ENCODE data around the gene DDX1.
A peak's percentile ranks its signal among the peaks of the same experiment; 100 is the strongest.

DDX1 gene

DNA sequence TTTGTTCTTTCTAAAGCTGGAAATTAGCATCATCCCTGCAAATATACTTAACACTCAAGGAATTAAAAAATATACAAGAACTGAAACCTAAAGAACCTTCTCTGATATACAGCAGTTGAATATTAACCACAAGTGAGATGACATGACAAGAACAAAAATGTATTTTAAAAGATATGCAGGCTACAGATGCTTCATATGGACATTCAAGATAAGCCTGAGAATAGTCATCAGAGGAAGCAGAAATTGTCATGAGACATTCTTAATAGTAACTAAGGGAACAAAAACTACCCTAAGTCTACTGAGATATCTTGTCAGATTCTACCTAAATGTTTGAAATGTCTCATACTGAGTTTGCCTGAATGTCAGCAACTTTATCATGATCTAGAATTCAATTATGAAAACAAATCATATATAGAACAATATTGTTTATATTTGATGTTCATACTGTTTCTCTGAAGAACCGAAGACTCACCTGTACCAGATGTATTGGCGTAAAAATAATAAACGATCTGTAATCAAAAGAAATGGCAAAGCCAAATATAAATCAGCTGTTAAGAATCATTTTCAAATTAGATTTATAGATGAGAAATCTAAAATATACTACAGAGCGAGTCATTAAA is 35.2 kb upstream of the DDX1 start (continued):
- TF ChIP-seq ZNF48 (tag by site-specific recombination; IDR thresholded peaks at IDR 0.05) = no peak

DNA sequence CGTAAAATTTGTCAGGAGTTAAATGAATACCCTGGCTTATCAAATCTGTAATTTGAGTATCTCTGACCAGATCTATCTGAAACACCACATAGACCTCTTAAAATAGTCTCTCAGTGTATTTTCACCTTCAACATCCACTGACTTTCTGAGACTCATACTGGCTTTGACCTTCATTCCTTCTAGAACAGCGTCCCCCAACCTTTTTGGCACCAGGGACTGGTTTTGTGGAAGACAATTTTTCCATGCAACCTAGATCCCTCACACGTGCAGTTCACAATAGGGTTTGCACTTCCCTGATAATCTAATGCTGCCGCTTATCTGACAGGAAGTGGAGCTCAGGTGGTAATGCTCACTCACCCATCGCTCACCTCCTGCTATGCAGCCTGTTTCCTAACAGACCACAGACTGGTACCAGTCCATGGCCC is 33.8 kb upstream of the DDX1 start:
- Histone ChIP-seq H3K9me3 (ENCODE audit: control insufficient read depth, insufficient read depth, low read depth, low read length) (no peaks in the 10 kb centered on the region), H3K4me3 (ENCODE audit: low read depth, low read length) (no peak overlapping the region), H3K36me3 (ENCODE audit: control insufficient read depth in 2 of 2, insufficient read depth in 1 of 2, low read length in 2 of 2) (peaks cover 0 to 2% of the 10 kb centered on the region in 2 experiments; a peak in 1 of 3 replicates), H3K4me1 (ENCODE audit: control insufficient read depth, insufficient read depth, low read length) (no peaks in the 10 kb centered on the region), H3K27ac (ENCODE audit: extremely low read depth, low read depth, low read length) (no peak overlapping the region)
- POLR2A ChIA-PET = no interaction called here
- CTCF ChIA-PET = interaction anchor here (2.1 kb wide), 1 partner anchor 11 kb away, joined by 17 read pairs; no protein-coding TSS in a partner anchor
- no peak for TF ChIP-seq ZNF350 (tag by site-specific recombination; IDR thresholded peaks at IDR 0.05)
- TF ChIP-seq ZNF211 (tag by site-specific recombination; IDR thresholded peaks at IDR 0.05; ENCODE audit: low read depth) = no peak
- no peak for TF ChIP-seq ZNF514 (tag by site-specific recombination; IDR thresholded peaks at IDR 0.05)
- no peak for TF ChIP-seq ZNF324 (tag by site-specific recombination; IDR thresholded peaks at IDR 0.05)
- TF ChIP-seq SCRT2 (tag by site-specific recombination; IDR thresholded peaks at IDR 0.05) = no peak
- TF ChIP-seq SETDB1 (IDR thresholded peaks at IDR 0.05; ENCODE audit: insufficient read length, low read length) = no peak

DNA sequence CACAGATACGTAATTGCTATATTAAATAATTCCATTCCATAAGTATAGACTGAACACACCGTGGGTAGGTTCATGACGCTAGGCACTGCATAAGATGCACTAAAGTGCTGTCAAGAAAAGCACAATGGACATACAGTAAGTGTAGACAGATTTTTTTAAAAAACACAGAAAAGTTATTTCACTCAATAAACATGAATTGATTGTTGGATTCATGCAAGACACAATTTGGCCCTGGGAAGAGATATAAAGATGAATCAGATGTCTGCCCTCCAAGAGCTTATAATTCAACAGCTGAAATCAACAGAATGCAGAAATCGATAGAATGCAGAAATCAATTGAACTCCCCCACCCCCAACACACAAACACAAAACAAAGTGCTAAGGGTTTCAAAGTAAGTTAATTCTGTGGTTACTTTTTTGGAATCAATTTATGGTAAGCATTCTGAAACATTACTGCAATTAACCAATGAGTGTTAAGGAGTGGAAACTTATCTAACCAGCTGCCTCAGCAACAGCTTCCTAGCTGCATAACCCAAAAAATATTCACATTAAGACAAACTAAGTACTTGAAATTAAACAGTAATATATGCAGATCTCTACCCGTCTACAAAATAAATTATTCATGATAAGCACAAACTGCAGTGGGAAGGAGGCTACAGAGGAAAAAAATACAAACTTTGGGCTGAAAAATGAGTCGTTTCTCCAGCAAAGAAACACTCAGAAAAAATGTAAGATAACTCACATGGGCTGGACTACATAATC is 32.1 kb upstream of the DDX1 start:
- POLR2A ChIA-PET = no interaction called here

DNA sequence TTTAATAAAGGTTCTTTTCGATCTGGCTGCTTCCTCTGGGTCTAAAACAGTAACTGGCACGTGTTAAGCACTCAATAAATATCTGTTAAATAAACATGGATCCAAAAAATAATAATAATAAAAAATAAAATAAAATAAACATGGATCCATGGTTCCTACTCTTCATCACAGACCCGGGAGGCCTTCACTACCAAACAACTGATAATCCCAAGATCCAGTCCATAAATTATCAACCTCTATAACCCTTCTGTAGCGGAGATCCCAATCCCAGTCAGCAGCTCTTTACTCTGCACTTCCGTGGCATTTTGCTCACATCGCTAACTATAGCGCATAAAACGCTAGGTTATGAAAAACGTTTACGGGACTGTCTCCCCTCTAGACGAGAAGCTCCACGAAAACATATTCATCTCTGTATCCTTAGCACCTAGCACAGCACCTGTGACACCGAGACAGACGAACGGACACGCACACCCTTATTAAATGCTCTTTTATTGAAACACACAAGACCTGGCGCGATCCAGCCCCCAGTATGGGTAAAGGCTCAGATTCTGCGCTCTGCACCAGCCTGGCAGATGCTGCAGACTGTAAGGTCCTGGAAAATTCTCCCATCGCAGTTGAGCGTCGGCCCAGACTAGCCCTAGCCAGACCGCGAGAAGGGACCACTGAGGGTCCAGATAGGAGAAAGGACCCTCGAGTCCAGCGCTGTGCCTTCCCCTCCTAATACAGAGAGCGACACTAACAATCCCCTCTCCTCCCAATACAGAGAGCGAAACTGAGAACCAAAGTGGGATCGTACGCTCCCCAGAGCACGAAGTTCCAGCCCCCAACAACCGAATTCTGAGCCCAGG is 31.3 kb upstream of the DDX1 start:
- ChIA-PET POLR2A (no interaction called here), CTCF (interaction anchor here (0.6 to 1.5 kb wide), 3 partner anchors 11 to 640 kb away, joined by 3 to 4 read pairs (median 4); no protein-coding TSS in a partner anchor)
- Histone ChIP-seq H3K4me1 (ENCODE audit: control insufficient read depth, insufficient read depth, low read length) (no peaks in the 10 kb centered on the region), H3K9me3 (ENCODE audit: control insufficient read depth, insufficient read depth, low read depth, low read length) (no peaks in the 10 kb centered on the region), H3K27ac (ENCODE audit: extremely low read depth, low read depth, low read length) (peak overlapping the region; percentile 58; the same call in 1 of the 2 replicates), H3K4me3 (ENCODE audit: low read depth, low read length) (peak overlapping the region; percentile 99), H3K36me3 (ENCODE audit: control insufficient read depth in 2 of 2, insufficient read depth in 1 of 2, low read length in 2 of 2) (no peaks in the 10 kb centered on the region)
- TF ChIP-seq ZNF366 (tag by site-specific recombination; conservative IDR thresholded peaks at IDR 0.05) (no peak), ZNF600 (tag by site-specific recombination; IDR thresholded peaks at IDR 0.05) (peak; percentile 77), ZBTB17 (tag by site-specific recombination; IDR thresholded peaks at IDR 0.05) (peak; percentile 95), ZNF335 (tag by site-specific recombination; conservative IDR thresholded peaks at IDR 0.05) (peak; percentile 93), GLI2 (tag by site-specific recombination; IDR thresholded peaks at IDR 0.05; ENCODE audit: borderline replicate concordance, low read depth) (no peak), ZNF76 (tag by site-specific recombination; IDR thresholded peaks at IDR 0.05; ENCODE audit: borderline replicate concordance, low read depth) (no peak), IKZF3 (tag by site-specific recombination; IDR thresholded peaks at IDR 0.05) (no peak), ZBTB48 (tag by site-specific recombination; IDR thresholded peaks at IDR 0.05) (0 out of 2 replicates have a peak, but pooled peaks have one; percentile 31)

More for the DNA sequence above, 32.1 kb upstream of the DDX1 start:
- Histone ChIP-seq H3K4me1 (ENCODE audit: control insufficient read depth, insufficient read depth, low read length) (no peaks in the 10 kb centered on the region), H3K27ac (ENCODE audit: extremely low read depth, low read depth, low read length) (no peak overlapping the region), H3K36me3 (ENCODE audit: control insufficient read depth in 2 of 2, insufficient read depth in 1 of 2, low read length in 2 of 2) (no peaks in the 10 kb centered on the region), H3K4me3 (ENCODE audit: low read depth, low read length) (peak overlapping the region; percentile 18), H3K9me3 (ENCODE audit: control insufficient read depth, insufficient read depth, low read depth, low read length) (no peaks in the 10 kb centered on the region)
- CTCF ChIA-PET = interaction anchor here (0.6 to 2.1 kb wide), 2 partner anchors 13 to 639 kb away, joined by 3 to 17 read pairs; no protein-coding TSS in a partner anchor
- TF ChIP-seq ZNF560 (tag by site-specific recombination; IDR thresholded peaks at IDR 0.05; ENCODE audit: borderline replicate concordance) (no peak), ZNF302 (tag by site-specific recombination; IDR thresholded peaks at IDR 0.05; ENCODE audit: low read depth) (no peak), ZNF530 (tag by site-specific recombination; IDR thresholded peaks at IDR 0.05; ENCODE audit: low read depth) (no peak), ZNF843 (tag by site-specific recombination; IDR thresholded peaks at IDR 0.05) (no peak), ZNF776 (tag by site-specific recombination; IDR thresholded peaks at IDR 0.05; ENCODE audit: borderline replicate concordance) (no peak), ZNF223 (tag by site-specific recombination; IDR thresholded peaks at IDR 0.05) (no peak)
- TF ChIP-seq, protein P1, sequence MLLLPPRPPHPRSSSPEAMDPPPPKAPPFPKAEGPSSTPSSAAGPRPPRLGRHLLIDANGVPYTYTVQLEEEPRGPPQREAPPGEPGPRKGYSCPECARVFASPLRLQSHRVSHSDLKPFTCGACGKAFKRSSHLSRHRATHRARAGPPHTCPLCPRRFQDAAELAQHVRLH (tag by site-specific recombination; IDR thresholded peaks at IDR 0.05) = no peak
- TF ChIP-seq, protein P2, sequence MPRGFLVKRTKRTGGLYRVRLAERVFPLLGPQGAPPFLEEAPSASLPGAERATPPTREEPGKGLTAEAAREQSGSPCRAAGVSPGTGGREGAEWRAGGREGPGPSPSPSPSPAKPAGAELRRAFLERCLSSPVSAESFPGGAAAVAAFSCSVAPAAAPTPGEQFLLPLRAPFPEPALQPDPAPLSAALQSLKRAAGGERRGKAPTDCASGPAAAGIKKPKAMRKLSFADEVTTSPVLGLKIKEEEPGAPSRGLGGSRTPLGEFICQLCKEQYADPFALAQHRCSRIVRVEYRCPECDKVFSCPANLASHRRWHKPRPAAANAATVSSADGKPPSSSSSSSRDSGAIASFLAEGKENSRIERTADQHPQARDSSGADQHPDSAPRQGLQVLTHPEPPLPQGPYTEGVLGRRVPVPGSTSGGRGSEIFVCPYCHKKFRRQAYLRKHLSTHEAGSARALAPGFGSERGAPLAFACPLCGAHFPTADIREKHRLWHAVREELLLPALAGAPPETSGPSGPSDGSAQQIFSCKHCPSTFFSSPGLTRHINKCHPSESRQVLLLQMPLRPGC (tag by site-specific recombination; IDR thresholded peaks at IDR 0.05) = no peak
